WTC11 (cell line): ENCODE results near the gene NEU2. TPM values are rescaled to one million over a fixed set of nuclear protein-coding genes. Genes with fewer than 3 reads are reported as not detected.

Source experiments
- ATAC-seq: fragments of 200-7000 bp; cut with Tn5 transposase; 2 replicates; pipeline ENCODE4 v1.10.0; 2021; ENCODE audit warnings: mild to moderate bottlenecking, moderate library complexity
- CTCF ChIA-PET: fragments of 300-600 bp; sonication (Branson Sonifier 250); formaldehyde crosslinking; loops from one replicate; lab custom pipeline; 2021; ENCODE audit warnings: antibody characterized with exemption; lab: Charles Lee
- POLR2A ChIA-PET: fragments of 350-600 bp; sonication (Branson Sonifier 250); formaldehyde crosslinking; loops from one replicate; lab custom pipeline; 2021; ENCODE audit warnings: antibody characterized with exemption; lab: Charles Lee
- DNase-seq: peaks from one replicate; pipeline ENCODE4 v3.0.0; 2021; ENCODE audit warnings: low spot score
- H3K27ac Mint-ChIP-seq: 2 replicates; pipeline ENCODE4 v1.8.0; 2021; ENCODE audit warnings: mixed read lengths
- H3K27me3 Mint-ChIP-seq: 2 replicates; pipeline ENCODE4 v1.8.0; 2021; ENCODE audit warnings: low read depth, mild to moderate bottlenecking, moderate library complexity, mixed read lengths
- H3K36me3 Mint-ChIP-seq: 2 replicates; pipeline ENCODE4 v1.8.0; 2021; ENCODE audit warnings: mixed read lengths
- H3K4me1 Mint-ChIP-seq: 2 replicates; pipeline ENCODE4 v1.8.0; 2022; ENCODE audit warnings: mixed read lengths
- H3K4me3 Mint-ChIP-seq: 2 replicates; pipeline ENCODE4 v1.8.0; 2021; ENCODE audit warnings: mild to moderate bottlenecking, moderate library complexity, mixed read lengths
- H3K9me3 Mint-ChIP-seq: 2 replicates; pipeline ENCODE4 v1.8.0; 2021; ENCODE audit warnings: mixed read lengths
- CREM ChIP-seq: sonication (generic); formaldehyde crosslinking; IDR thresholded peaks from 2 replicates; pipeline ENCODE4 v1.8.1; 2022; ENCODE audit warnings: mild to moderate bottlenecking, missing genetic modification reagents, moderate library complexity
- ETV6 ChIP-seq: sonication (generic); formaldehyde crosslinking; IDR thresholded peaks from 2 replicates; pipeline ENCODE4 v1.8.1; 2022; ENCODE audit warnings: mild to moderate bottlenecking, missing genetic modification reagents
- FOXK1 ChIP-seq: sonication (generic); formaldehyde crosslinking; IDR thresholded peaks from 2 replicates; pipeline ENCODE4 v1.8.0; 2022; ENCODE audit warnings: mild to moderate bottlenecking, moderate library complexity, missing genetic modification reagents
- GRHL2 ChIP-seq: fragments of 250-450 bp; sonication (Bioruptor Pico); IDR thresholded peaks from 2 replicates; pipeline ENCODE4 v1.8.0; 2022; ENCODE audit warnings: mild to moderate bottlenecking, moderate library complexity; ENCODE audit not compliant: insufficient replicate concordance, severe bottlenecking
- HMGXB4 ChIP-seq: sonication (generic); formaldehyde crosslinking; IDR thresholded peaks from 2 replicates; pipeline ENCODE4 v1.8.1; 2023; ENCODE audit warnings: mild to moderate bottlenecking, moderate library complexity, missing genetic modification reagents
- NFE2L1 ChIP-seq: sonication (generic); formaldehyde crosslinking; IDR thresholded peaks from 2 replicates; pipeline ENCODE4 v1.8.1; 2023; ENCODE audit warnings: missing genetic modification reagents
- NR2C2 ChIP-seq: sonication (generic); formaldehyde crosslinking; IDR thresholded peaks from 2 replicates; pipeline ENCODE4 v1.8.0; 2022; ENCODE audit warnings: mild to moderate bottlenecking, missing genetic modification reagents
- SMAD4 ChIP-seq: sonication (generic); formaldehyde crosslinking; IDR thresholded peaks from 2 replicates; pipeline ENCODE4 v1.8.0; 2022; ENCODE audit warnings: mild to moderate bottlenecking, missing genetic modification reagents
- SOX15 ChIP-seq: fragments of 250-450 bp; sonication (Bioruptor Pico); IDR thresholded peaks from 2 replicates; pipeline ENCODE4 v1.9.0; 2021; ENCODE audit warnings: mild to moderate bottlenecking
- ZMAT4 ChIP-seq: fragments of 250-450 bp; sonication (Bioruptor Pico); IDR thresholded peaks from 2 replicates; pipeline ENCODE4 v1.9.0; 2021; ENCODE audit warnings: mild to moderate bottlenecking
- ZNF219 ChIP-seq: sonication (generic); formaldehyde crosslinking; IDR thresholded peaks from 2 replicates; pipeline ENCODE4 v1.8.0; 2023; ENCODE audit warnings: missing genetic modification reagents, mild to moderate bottlenecking, borderline replicate concordance
- ZNF281 ChIP-seq: sonication (generic); formaldehyde crosslinking; IDR thresholded peaks from 2 replicates; pipeline ENCODE4 v1.8.0; 2023; ENCODE audit warnings: mild to moderate bottlenecking, missing genetic modification reagents
- ZNF317 ChIP-seq: sonication (generic); formaldehyde crosslinking; IDR thresholded peaks from 2 replicates; pipeline ENCODE4 v1.8.1; 2023; ENCODE audit warnings: low read depth, mild to moderate bottlenecking, moderate library complexity, missing genetic modification reagents, borderline replicate concordance
- total RNA-seq: library from RNA; stranded (reverse); gene quantifications from 3 replicates; pipeline ENCODE4 v1.2.3, GENCODE V29; 2021
- TF ChIP-seq, protein P1 (sequence below): sonication (generic); formaldehyde crosslinking; IDR thresholded peaks from 2 replicates; pipeline ENCODE4 v1.8.0; 2022; ENCODE audit warnings: mild to moderate bottlenecking, missing genetic modification reagents
- TF ChIP-seq, protein P2 (sequence below): sonication (generic); formaldehyde crosslinking; conservative IDR thresholded peaks from 2 replicates; pipeline ENCODE4 v1.8.1; 2022; ENCODE audit warnings: mild to moderate bottlenecking, missing genetic modification reagents
- TF ChIP-seq, protein P3 (sequence below): sonication (generic); formaldehyde crosslinking; IDR thresholded peaks from 2 replicates; pipeline ENCODE4 v1.8.1; 2022; ENCODE audit warnings: low read depth, missing genetic modification reagents, borderline replicate concordance

NEU2 gene
- total RNA-seq, 1 experiment from 2014 or later = not detected

GRCh38 chr2:233047206-233047605 lies 14.7 kb downstream of the NEU2 start (continued):
- TF ChIP-seq, protein P1, sequence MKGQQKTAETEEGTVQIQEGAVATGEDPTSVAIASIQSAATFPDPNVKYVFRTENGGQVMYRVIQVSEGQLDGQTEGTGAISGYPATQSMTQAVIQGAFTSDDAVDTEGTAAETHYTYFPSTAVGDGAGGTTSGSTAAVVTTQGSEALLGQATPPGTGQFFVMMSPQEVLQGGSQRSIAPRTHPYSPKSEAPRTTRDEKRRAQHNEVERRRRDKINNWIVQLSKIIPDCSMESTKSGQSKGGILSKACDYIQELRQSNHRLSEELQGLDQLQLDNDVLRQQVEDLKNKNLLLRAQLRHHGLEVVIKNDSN = no peak
- TF ChIP-seq ETV6 (CRISPR knock-in tag) (no peak), SOX15 (no peak)

GRCh38 chr2:233047667-233048066 lies 15.2 kb downstream of the NEU2 start:
- ChIA-PET CTCF (interaction anchor here (1.1 to 1.2 kb wide), 4 partner anchors 9 to 204 kb away, joined by 3 to 10 read pairs (median 4); partner anchors contain the start of gene ATG16L1), POLR2A (no interaction called here)
- TF ChIP-seq CREM (CRISPR knock-in tag) = no peak
- Mint-ChIP-seq H3K36me3 (no peaks in the 10 kb centered on the region), H3K27ac (no peak overlapping the region), H3K4me3 (no peak overlapping the region), H3K27me3 (no peaks in the 10 kb centered on the region; the same call in 1 of the 2 replicates), H3K9me3 (no peaks in the 10 kb centered on the region), H3K4me1 (peaks cover 50% of the 10 kb centered on the region)
- no peak for ATAC-seq
- DNase-seq = no peak

- TF ChIP-seq NFE2L1 (CRISPR knock-in tag) (no peak), FOXK1 (CRISPR knock-in tag) (no peak), GRHL2 (CRISPR knock-in tag) (no peak), SOX15 (no peak), ZMAT4 (CRISPR knock-in tag) (no peak), HMGXB4 (CRISPR knock-in tag) (no peak), ZNF317 (CRISPR knock-in tag) (no peak), ZNF281 (CRISPR knock-in tag) (no peak), SMAD4 (CRISPR knock-in tag) (no peak), NR2C2 (no peak), ZNF219 (CRISPR knock-in tag) (no peak)
- TF ChIP-seq, protein P2, sequence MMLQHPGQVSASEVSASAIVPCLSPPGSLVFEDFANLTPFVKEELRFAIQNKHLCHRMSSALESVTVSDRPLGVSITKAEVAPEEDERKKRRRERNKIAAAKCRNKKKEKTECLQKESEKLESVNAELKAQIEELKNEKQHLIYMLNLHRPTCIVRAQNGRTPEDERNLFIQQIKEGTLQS (CRISPR knock-in tag) = no peak
- TF ChIP-seq, protein P3, sequence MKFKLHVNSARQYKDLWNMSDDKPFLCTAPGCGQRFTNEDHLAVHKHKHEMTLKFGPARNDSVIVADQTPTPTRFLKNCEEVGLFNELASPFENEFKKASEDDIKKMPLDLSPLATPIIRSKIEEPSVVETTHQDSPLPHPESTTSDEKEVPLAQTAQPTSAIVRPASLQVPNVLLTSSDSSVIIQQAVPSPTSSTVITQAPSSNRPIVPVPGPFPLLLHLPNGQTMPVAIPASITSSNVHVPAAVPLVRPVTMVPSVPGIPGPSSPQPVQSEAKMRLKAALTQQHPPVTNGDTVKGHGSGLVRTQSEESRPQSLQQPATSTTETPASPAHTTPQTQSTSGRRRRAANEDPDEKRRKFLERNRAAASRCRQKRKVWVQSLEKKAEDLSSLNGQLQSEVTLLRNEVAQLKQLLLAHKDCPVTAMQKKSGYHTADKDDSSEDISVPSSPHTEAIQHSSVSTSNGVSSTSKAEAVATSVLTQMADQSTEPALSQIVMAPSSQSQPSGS = no peak
- H3K27me3 Mint-ChIP-seq = no peaks in the 10 kb centered on the region; the same call in 1 of the 2 replicates
- DNase-seq (no peak), ATAC-seq (no peak)
- H3K36me3 Mint-ChIP-seq = no peaks in the 10 kb centered on the region
- POLR2A ChIA-PET = no interaction called here
- H3K27ac Mint-ChIP-seq = no peak overlapping the region
- CTCF ChIA-PET = interaction anchor here (1.1 to 1.2 kb wide), 3 partner anchors 12 to 196 kb away, joined by 3 to 4 read pairs (median 4); no protein-coding TSS in a partner anchor
- H3K9me3 Mint-ChIP-seq = no peaks in the 10 kb centered on the region
- no peak overlapping the region for H3K4me3 Mint-ChIP-seq
- H3K4me1 Mint-ChIP-seq = peaks cover 58% of the 10 kb centered on the region
These were observed 16.2 kb downstream of the NEU2 start for GRCh38 chr2:233048569-233049193.
